C4-2B (cell line): Measurements from ENCODE around the gene RPL27.

ENCODE experiments used
- ZFX ChIP-seq: fragments of 450-650 bp; IDR thresholded peaks from 2 replicates; pipeline ENCODE4 v1.6.1; 2017
- TF ChIP-seq, protein P1 (sequence below): fragments of 450-650 bp; conservative IDR thresholded peaks from 2 replicates; pipeline ENCODE4 v1.5.1; 2017; ENCODE audit warnings: mild to moderate bottlenecking

DNA sequence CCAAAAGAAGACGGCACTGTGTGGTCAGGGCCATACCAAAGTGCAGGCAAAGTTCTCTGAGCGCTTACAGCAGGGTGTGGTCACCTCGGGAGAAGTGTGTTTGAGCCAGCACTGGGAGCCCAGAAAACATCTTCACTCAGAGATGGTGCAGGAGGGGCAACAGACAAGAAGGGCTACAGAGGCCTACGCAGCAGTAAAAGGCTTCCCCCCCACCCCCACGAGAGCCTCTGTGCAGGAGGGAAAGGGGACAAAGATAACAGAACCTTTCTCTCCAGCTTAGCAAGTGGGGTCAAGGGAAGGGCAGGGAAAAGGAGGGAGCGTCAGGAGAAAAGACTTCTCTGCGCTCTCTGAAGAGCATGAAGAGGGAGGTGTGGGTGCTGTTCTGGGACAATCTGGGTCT lies 21.2 kb downstream of the RPL27 start:
- TF ChIP-seq, protein P1, sequence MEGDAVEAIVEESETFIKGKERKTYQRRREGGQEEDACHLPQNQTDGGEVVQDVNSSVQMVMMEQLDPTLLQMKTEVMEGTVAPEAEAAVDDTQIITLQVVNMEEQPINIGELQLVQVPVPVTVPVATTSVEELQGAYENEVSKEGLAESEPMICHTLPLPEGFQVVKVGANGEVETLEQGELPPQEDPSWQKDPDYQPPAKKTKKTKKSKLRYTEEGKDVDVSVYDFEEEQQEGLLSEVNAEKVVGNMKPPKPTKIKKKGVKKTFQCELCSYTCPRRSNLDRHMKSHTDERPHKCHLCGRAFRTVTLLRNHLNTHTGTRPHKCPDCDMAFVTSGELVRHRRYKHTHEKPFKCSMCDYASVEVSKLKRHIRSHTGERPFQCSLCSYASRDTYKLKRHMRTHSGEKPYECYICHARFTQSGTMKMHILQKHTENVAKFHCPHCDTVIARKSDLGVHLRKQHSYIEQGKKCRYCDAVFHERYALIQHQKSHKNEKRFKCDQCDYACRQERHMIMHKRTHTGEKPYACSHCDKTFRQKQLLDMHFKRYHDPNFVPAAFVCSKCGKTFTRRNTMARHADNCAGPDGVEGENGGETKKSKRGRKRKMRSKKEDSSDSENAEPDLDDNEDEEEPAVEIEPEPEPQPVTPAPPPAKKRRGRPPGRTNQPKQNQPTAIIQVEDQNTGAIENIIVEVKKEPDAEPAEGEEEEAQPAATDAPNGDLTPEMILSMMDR: no peak
- no peak for TF ChIP-seq ZFX
